Head of caudate nucleus (tissue), 42 donors: ENCODE data around the gene PHAX.
A peak's percentile ranks its signal among the peaks of the same experiment; 100 is the strongest.
"Not testable (repeated sequence)": the region's sequence is repeated elsewhere in the genome, so short reads cannot be mapped to it uniquely, and the experiment has no call there.

Source experiments
- DNase-seq, 42 donors: peaks; one replicate each; pipeline versions ENCODE4 v3.0.0 to v3.0.0-alpha.2; 2020 to 2021; ENCODE audit warnings: mixed read lengths in 7 of 42
- intact Hi-C: fragments of 100-400 bp; cut with DNase I; formaldehyde crosslinking; loops from one replicate; pipeline ENCODE4 v1.15.0; 2022

PHAX gene

GRCh38 chr5:126600631-126601511, at the start of gene PHAX:
Gene PHAX, plus strand, starts transcription at chr5:126600947. Its CDS starts 16 bp downstream, at chr5:126600963.
- peak; percentile 36 to 92 (median 84) for DNase-seq
- intact Hi-C loops = no loop called here

GRCh38 chr5:126552614-126553013, 48.1 kb upstream of the PHAX start:
- intact Hi-C loops = no loop called here
- DNase-seq = no peak

- DNase-seq = peak in 1 of 42 donors; percentile 4
- intact Hi-C loops = not testable (repeated sequence)
Observed at GRCh38 chr5:126555101-126555500, 45.6 kb upstream of the PHAX start.

GRCh38 chr5:126561908-126562307, 38.8 kb upstream of the PHAX start:
- no peak for DNase-seq
- intact Hi-C loops = no loop called here

- intact Hi-C loops = no loop called here
- DNase-seq = no peak
Observed at GRCh38 chr5:126562823-126563222, 37.9 kb upstream of the PHAX start.

GRCh38 chr5:126568206-126568755, 32.5 kb upstream of the PHAX start:
- intact Hi-C loops = no loop called here
- DNase-seq = no peak

GRCh38 chr5:126575644-126576043, 25.1 kb upstream of the PHAX start:
- intact Hi-C loops = no loop called here
- DNase-seq = no peak

GRCh38 chr5:126576974-126577373, 23.8 kb upstream of the PHAX start:
- DNase-seq = no peak

GRCh38 chr5:126577415-126577814, 23.3 kb upstream of the PHAX start:
- DNase-seq = no peak

More at GRCh38 chr5:126576974-126577373, 23.8 kb upstream of the PHAX start:
- intact Hi-C loops = no loop called here

GRCh38 chr5:126579716-126580115, 21.0 kb upstream of the PHAX start:
- intact Hi-C loops = no loop called here
- DNase-seq = no peak

More at GRCh38 chr5:126577415-126577814, 23.3 kb upstream of the PHAX start:
- intact Hi-C loops = no loop called here

- intact Hi-C loops = no loop called here
- no peak for DNase-seq
Observed at GRCh38 chr5:126583761-126584160, 17.0 kb upstream of the PHAX start.

GRCh38 chr5:126587551-126588390, 13.0 kb upstream of the PHAX start:
- DNase-seq = no peak
- intact Hi-C loops = no loop called here

- intact Hi-C loops = no loop called here
- DNase-seq = no peak
Observed at GRCh38 chr5:126589536-126590297, 11.0 kb upstream of the PHAX start.

GRCh38 chr5:126591549-126591948, 9.2 kb upstream of the PHAX start:
- intact Hi-C loops = no loop called here
- no peak for DNase-seq

- peak; percentile 75 to 96 (median 90) for DNase-seq
- intact Hi-C loops = loop anchor here (5.0 kb wide), 1 partner anchor 248 kb away; no protein-coding TSS in a partner anchor
Observed at GRCh38 chr5:126594748-126595485, 5.8 kb upstream of the PHAX start, which contains the start of gene ALDH7A1. Gene ALDH7A1, minus strand, starts transcription at chr5:126595219. Its CDS starts 21 bp downstream, at chr5:126595198.

GRCh38 chr5:126595486-126596083, 5.2 kb upstream of the PHAX start:
- peak in 1 of 42 donors; percentile 36 for DNase-seq
- intact Hi-C loops = loop anchor here (5.0 kb wide), 1 partner anchor 248 kb away; no protein-coding TSS in a partner anchor

GRCh38 chr5:126597156-126597555, 3.6 kb upstream of the PHAX start:
- DNase-seq = no peak
- intact Hi-C loops = loop anchor here (5.0 kb wide), 1 partner anchor 250 kb away; no protein-coding TSS in a partner anchor
